VCaP (cell line): Measurements from ENCODE around the gene SAP130.

Experiments used
- H3K27ac ChIP-seq: fragments of 450-650 bp; 2 replicates; pipeline ENCODE4 v1.5.1; 2017
- CTCF ChIP-seq: fragments of 450-650 bp; conservative IDR thresholded peaks from 2 replicates; pipeline ENCODE4 v1.5.1; 2017; ENCODE audit warnings: mild to moderate bottlenecking, moderate library complexity

The SAP130 gene

GRCh38 chr2:127984551-127984950 lies 43.3 kb downstream of the SAP130 start:
- no peak overlapping the region for H3K27ac ChIP-seq
- TF ChIP-seq CTCF, result no peak

GRCh38 chr2:127969446-127969845 lies 58.4 kb downstream of the SAP130 start:
- no peak for TF ChIP-seq CTCF

GRCh38 chr2:127968610-127969339 lies 59.1 kb downstream of the SAP130 start:
- no peak for TF ChIP-seq CTCF
- H3K27ac ChIP-seq, result no peak overlapping the region

More at GRCh38 chr2:127969446-127969845, 58.4 kb downstream of the SAP130 start:
- no peak overlapping the region for H3K27ac ChIP-seq

- no peak for TF ChIP-seq CTCF
- no peak overlapping the region for H3K27ac ChIP-seq
Measured at GRCh38 chr2:127961729-127962128, 66.1 kb downstream of the SAP130 start.

- TF ChIP-seq CTCF, result no peak
- H3K27ac ChIP-seq, result no peak overlapping the region
Measured at GRCh38 chr2:127957240-127957639, 70.6 kb downstream of the SAP130 start.

- TF ChIP-seq CTCF, result no peak
- H3K27ac ChIP-seq, result no peak overlapping the region
Measured at GRCh38 chr2:127954857-127955256, 73.0 kb downstream of the SAP130 start.

- TF ChIP-seq CTCF, result no peak
- no peak overlapping the region for H3K27ac ChIP-seq
Measured at GRCh38 chr2:127953849-127954248, 74.0 kb downstream of the SAP130 start.
